GM18867 (cell line): ENCODE results near the gene RFC1.
"Not testable (repeated sequence)": the region's sequence is repeated elsewhere in the genome, so short reads cannot be mapped to it uniquely, and the experiment has no call there.

Source experiments
- ATAC-seq: cut with Tn5 transposase; IDR thresholded peaks from one replicate; pipeline ENCODE4 v1.9.1; 2021; ENCODE audit warnings: mild to moderate bottlenecking, moderate library complexity; ENCODE audit not compliant: unreplicated experiment

Gene RFC1

DNA sequence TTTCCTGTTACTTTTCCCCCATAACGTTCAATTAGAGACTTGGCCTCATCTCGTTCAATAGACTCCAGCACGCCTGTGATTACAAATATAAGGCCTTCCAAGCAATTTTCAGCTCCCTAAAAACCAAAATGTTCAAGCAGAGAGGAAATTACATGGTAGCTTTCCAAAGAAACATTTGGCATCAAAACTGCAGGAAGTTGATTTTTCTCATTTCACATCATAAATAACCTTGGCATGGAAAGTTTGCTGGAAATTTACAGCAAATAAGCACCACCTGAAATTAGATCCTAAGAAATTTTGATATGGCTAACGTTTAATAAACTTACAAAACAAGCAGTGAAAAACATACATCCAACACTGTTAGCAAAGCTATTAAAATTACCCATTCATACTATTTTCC lies 53.3 kb downstream of the RFC1 start:
- ATAC-seq = no peak

DNA sequence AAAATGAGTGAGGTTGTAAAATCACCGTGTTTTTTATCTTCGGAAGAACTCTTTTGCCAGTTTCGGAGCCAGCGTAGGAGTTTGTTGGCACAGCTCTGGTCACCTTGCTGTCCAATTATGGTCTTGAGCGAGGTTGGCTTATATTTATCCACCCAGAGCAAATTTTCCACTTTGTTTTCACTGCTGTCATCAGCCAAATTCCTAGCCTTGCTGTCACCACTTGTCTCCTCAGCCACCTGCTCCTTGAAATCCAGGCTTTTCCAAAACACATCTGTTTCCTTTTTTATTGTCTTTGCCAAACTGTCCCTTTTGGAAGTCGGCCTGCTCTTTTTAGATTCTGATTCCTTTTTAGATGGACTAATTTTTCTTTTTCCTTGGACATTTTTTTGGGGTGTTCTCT lies 57.6 kb downstream of the RFC1 start:
- no peak for ATAC-seq

DNA sequence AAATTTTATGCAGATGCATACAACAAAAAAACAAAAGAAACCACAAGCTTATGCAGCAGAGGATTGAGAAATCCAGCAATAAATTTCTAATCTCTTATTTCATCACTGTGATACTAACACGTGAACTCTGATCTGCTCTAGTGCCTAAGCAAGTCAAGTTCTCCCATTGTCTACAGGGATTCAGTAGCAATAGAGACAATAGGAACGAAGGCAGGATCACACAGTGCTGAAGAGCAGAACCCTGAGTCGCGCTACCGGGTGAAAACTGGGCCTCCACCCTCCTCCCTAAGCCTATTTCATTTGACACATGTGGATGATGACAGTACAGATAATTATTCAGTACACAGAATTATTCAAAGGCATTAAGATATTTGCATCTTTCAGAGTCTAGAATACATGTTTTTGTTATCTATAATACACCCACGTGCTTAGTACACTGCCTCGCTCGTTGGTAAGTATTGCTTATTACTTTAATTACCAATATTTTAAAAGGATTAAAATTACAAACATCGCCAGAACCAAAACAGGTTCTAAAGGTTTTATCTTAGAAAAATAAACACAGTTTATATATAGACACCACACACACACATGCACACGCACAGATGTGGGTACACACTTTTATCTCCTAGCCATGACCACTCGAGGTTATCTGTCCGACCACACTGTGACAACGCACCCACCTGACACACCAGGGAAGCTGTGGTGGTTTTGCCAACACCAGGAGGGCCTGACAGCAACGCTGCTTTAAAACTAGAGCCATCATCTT lies 60.1 kb downstream of the RFC1 start:
- ATAC-seq = no peak

DNA sequence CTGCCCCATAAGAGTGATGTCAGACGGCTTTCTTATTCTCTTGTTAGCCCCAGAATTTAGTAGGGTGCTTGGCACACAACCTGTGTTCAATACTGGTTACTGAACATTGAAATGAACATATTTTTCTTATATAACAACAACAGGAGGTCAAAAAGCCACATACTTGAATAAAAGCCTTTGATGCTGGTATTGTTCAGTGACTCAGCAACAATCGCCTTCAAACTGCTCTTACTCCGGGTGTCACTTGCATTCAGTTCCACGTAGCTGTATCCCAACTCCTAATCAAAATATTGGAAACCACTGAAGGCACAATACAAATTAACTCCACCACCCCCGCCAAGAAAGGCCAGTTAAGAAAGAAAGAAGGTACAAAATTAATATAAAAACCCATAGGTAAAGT lies 61.5 kb downstream of the RFC1 start:
- no peak for ATAC-seq

DNA sequence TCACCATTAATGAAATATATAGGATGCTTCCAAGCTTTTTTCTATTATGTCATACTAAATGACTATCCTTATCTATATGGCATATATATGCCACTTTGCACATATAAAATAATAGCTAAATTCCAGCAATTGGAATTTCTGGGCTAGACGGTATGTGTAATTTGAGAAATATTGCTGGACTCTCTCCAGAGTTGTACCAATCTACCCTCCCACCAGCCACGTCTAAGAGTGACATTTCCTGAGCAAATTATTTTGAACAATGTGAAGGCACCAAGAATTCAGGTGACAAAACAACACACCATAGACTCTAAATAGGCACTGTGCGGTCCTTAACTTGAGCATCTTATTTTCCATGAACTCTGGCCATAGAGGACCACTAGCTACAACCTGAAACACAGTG lies 62.3 kb downstream of the RFC1 start:
- ATAC-seq = no peak

DNA sequence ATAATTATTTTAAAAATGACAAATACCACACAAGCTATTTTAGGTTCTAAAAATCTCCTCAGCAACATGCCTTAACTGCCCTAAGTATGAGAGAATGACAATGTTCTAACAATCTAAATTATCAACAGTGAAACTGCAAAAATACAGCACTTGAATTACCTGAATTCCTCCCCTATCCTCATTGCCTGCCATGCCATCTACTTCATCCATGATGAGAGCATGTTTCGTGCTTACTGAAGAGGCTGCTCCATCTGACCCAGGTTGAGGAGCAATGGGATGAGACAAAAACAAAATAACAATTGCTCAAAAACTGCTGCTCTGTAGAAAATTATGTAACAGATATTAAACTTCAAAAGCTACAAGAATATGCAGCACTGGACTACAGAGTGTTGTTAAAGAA lies 63.3 kb downstream of the RFC1 start:
- no peak for ATAC-seq

DNA sequence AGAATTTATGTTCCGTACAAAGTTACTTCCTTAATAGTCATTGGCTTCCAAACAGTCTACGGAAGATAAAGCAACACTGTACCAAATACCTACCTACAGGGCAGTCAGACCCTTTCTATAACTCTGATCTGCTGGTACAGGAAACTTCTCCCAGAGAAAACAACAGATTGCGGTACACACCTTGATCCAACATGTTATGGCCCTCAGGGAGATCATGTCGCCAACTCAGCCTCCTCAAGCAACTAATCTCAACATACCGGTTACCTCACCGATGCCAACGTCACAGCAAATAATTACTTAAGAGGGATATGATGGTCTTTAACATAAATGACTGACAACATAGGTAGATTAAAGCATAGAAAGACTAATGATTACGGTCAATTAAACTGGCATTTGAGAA lies 70.4 kb downstream of the RFC1 start:
- ATAC-seq = no peak

DNA sequence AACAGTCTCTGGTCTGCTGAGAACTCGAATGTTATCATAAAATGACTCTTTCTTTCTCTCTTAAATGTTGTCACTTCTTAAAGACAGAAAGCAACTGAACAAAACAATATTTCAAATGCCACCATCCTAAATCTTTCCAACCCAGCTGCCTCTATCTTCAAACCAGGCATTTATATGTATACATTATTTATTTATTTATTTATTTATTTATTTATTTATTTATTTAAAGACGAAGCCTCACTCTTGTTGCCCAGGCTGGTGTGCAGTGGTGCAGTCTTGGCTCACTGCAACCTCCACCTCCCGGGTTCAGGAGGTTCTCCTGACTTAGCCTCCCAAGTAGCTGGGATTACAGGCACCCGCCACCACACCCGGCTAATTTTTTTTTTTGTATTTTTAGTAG lies 73.7 kb downstream of the RFC1 start:
- not testable (repeated sequence) for ATAC-seq

DNA sequence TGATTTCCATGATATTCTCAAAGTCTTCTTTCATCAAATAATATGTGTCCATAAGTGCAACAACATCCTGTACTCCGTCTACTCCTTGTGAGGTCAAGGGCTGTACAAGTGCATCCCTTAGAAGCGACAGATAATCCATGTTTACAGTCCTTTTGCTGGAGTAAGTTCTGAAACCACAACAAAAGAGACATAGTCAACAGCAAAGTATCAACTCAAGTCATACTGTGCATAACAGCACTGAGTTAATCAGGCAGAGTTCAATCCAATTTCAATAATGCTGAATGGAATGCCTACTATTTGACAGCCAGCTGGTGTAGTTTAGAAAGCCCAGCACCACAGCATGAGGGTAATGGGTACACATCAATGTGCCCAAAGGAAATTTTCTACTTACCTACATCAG lies 74.5 kb downstream of the RFC1 start:
- no peak for ATAC-seq

DNA sequence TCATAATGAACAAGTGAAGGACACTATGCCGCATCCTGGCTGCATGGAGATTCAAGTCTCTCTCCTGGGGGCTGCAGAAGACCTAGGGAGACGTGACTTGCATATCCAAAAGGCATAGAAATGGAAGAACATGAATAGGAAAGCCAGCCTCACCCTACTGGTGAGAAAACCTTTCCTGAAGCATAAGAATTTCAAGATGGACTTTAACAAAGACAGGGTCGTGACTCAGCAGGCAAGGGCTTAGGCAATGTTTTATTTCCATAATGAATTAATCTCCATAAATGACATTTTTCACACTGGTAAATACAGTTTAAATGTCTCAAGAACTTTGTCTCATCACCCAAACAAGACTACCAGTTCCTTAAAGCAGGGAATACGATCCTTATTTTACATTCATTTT lies 78.9 kb downstream of the RFC1 start:
- ATAC-seq = no peak

DNA sequence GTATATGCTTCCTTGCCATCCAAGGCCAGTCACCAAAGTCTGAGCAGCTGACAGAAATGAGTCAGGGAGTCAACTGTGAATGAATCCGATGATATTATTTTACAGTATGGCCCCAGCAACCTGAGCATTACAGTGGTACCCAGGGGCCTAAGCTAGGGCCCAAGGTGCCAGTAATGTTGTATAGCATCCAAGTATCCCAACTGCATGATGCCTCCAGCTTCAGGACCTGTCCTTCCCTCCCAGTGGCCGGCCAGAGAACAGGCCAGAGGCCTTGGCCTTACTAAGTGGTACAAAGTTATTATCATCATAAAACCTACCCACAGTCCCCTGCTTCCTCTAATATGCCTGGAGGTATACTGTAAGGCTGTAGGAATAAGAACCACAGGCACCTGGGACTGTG lies 79.9 kb downstream of the RFC1 start:
- ATAC-seq = no peak

DNA sequence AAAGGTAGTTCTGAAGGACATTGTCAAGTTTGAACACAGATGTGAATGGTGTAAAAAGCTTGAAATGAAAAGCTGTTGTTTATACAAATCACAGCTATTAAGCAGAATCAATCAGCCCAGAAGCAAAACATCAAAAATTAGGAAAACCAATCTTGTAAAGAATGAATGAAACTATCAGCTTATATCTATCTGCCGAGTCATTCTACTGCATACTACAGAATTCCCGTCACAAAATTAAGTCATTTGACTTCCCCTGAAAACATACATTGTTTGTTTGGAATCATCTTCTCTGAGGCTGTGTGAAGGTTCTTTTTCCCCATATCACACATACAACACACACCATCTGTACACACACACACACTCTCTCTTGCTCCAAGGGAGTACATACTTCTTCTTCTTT lies 80.3 kb downstream of the RFC1 start:
- no peak for ATAC-seq

DNA sequence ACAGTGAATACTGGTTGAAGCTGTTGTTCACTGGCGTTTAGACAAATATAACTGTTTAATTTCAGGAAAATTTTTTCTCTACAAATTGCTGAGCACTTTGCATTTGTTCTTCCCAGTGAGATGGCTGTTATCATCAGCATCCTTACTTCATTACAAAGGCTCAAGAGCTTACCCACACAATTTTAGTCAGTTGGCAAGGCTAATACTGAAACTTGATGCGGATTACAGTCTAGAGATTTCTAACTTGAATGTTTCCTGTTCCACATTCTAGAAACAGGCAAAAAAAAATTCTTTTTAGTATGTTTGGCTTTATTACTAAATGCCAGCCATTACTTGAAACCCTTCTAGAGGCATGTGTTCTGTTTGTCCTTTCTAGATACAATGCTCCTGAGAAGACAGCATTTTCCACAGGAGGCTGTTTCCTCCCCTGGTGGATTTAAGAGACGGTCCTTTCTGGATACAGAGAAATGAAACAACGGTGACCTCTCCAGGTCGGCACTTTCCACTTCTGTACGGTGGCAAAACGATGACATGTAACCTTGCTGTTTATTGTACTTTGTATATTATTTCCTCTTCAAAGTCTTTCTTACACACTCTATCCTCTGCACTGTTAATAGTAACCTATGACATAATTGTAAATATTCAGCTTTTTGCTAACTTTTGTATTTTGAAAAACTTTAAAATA lies 80.9 kb downstream of the RFC1 start:
- no peak for ATAC-seq

DNA sequence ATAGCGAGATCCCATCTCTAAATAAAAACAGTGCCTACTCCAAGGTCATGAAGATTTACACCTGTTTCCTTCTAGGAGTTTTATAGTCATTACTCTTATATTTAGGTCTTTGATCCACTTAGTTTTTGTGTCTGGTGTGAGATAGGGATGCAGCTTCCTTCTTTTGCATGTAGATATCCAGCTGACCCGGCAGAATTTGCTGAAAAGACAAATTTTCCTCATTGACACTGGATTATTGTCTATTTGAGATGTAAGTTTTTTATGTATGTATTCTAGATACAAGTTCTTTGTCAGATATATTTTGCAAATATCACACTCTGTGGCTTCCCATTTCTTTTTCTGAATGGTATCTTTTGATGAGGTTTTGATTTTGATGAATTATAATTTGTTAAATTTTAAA lies 85.4 kb downstream of the RFC1 start:
- no peak for ATAC-seq

DNA sequence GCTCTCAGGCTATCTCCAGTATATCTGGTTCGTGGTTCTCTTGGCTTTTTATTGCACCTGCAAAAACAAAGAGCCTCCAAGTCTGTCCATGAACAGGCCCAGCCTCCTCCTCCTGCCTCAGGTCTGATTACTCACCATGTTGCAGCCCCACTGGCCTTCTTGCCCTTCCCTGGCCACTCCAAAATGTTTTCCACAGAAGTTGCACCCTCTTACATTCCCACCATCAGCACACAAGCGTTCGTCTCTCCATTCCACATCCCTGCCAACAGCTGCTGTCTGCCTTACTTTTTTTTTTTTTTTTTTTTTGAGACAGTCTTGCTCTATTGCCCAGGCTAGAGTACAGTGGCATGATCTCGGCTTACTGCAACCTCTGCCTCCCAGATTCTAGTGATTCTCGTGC lies 86.7 kb downstream of the RFC1 start:
- no peak for ATAC-seq

DNA sequence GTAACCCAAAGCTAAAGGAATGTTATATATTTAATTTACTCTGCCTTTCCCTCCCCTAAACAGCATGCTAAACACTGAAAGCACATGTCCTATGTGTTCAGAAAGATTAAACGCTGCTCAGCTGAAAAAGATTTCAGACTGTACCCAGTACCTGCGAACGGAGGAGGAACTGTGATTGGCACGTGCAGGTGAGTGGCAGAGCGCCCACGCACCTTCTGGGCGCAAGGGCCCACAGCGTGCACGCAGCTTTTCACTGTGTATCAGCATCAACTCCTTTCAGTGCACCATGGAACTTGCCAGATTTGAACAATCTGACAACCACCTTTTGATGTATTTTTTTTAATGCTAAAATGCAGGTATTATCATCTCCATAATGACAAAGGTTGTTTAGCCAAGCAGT lies 87.7 kb downstream of the RFC1 start:
- ATAC-seq = no peak

DNA sequence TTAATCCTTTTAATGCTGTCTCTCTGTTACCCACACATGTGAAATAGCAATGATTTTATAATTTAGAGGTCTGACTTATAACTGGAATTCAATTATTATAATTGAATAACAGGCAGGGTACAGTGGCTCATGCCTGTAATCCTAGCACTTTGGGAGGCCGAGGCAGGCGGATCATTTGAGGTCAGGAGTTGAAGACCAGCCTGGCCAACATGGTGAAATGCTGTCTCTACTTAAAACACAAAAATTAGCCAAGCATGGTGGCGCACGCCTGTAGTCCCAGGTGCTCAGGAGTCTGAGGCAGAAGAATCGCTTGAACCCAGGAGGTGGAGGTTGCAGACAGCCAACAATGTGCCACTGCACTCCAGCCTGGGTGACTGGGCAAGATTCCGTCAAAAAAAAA lies 88.5 kb downstream of the RFC1 start:
- ATAC-seq = not testable (repeated sequence)

DNA sequence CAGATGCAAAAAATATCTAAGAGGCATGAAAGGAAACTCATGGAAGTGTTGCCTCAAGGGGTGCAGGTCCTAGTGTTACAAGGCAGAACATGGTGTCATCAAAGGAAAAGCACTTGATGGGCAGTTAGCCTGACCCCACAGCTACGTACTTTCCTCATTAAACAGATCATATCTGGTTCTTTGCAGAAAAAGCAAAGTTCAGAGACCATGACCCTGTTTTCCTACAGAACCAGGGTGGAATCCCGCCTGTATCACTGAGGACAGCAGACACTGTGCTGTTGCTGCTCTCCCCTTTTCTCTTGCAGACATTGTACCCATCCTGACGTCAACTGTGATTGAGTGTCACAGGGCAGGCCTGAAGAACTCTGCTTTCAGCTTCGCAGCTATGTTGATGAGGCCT lies 91.7 kb downstream of the RFC1 start:
- ATAC-seq = no peak

DNA sequence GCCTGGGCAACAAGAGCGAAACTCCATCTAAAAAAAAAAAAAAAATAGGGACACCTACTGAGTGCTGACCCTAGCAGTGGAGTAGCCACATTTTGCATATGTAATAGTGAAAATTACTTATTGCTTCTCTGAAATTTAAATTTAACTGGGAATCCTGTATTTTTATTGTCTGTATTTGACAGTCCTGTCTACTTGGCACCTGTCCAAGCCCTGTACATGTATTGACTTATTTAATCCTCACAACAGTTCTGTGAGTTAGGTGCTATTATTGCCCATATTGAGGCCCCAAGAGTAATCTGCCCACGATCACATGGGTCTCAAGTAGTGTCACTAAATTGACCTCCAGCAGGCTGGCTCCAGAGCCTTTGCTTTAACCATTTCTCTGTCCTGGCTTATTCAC lies 102.3 kb downstream of the RFC1 start:
- ATAC-seq = no peak

DNA sequence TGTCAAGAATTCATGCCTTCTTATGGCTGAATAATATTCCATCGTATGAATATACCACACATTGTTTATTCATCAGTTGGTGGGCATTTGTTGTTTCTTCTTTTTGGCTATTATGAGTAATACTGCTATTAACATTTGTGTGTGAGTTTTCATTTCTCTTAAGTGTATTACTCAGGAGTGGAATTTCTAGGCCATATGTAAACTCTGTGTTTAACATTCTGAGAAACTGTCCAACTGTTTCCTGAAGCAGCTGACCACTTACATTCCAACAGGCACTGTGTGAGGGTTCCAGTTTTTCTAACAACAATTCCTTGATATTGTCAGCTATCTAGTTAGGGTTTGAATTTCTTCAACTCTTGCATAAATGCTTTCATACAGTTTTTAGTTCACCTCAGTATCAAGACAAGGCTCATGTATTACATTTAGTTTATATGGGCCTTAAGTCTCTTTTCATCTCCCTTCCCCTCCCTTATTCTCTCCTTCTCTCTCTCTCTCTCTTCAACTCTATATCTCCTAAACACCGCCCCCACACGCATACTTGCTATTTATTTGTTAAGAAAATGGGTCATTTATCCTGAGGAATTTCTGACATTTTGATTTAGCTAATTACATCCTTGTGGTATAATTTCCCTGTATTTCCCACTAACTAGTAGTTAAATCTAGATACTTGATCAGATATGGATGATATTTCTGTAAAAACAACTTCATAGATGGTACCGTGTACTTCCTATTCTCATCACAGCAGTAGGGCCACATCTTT lies 106.4 kb downstream of the RFC1 start:
- no peak for ATAC-seq

DNA sequence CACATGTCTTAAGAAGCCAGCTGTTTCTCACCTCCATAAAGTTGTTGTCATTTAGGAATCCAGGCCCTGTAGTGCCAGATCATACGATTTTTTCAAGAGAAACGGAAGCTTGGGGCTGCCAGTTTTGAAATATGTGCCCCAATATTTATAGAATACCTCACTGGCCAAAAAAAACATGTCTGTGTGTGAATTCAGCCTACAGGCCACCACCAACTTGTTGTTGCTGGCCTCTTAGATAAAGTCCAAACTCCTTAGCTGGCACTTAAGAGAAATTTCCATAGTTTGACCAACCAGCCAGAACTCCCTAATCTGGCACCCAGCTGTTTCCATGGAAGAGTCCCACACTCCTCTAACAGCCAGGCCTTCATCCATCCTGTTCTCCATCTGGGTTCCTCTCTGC lies 109.7 kb downstream of the RFC1 start:
- no peak for ATAC-seq

DNA sequence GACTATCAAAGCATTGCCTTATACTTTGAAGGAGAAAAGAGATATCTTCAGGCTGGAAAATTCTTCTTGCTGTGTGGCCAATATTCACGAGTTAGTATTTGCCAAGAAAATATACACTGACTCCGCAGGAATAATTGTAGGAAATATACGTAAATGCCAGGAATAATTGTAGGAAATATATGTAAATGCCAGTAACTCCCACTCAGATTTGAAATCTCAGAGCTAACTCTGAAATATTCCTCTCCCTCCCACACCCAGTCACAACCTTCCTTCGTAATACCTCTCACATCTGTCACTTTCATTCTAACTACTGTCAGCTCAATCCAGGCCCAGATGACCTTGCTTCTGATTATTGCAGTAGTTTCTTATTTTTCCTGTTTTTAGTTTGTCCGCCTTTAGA lies 110.3 kb downstream of the RFC1 start:
- ATAC-seq = no peak
